HCT116 (cell line): Measurements from ENCODE around the gene TRIM24. TPM values are rescaled to one million over a fixed set of nuclear protein-coding genes. Genes with fewer than 3 reads are reported as not detected.

ENCODE experiments used
- ATAC-seq: fragments of 200-7000 bp; cut with Tn5 transposase; 2 replicates; pipeline ENCODE4 v1.9.1; 2020; ENCODE audit warnings: mild to moderate bottlenecking, moderate library complexity
- BruUV-seq: library from RNA; stranded (reverse); fragments of 400-500 nt; replicated peaks from 2 replicates; lab custom pipeline; 2021; lab: Mats Ljungman, UMichigan
- CTCF ChIA-PET: fragments of 300-600 bp; sonication (Branson Sonifier 250); formaldehyde crosslinking; loops from one replicate; lab custom pipeline; 2021; ENCODE audit warnings: antibody characterized with exemption; lab: Charles Lee
- POLR2A ChIA-PET: fragments of 300-600, 350-600 bp; sonication (Branson Sonifier 250); formaldehyde crosslinking; loops from one replicate; lab custom pipeline; 2021; ENCODE audit warnings: antibody characterized with exemption; lab: Charles Lee
- RAD21 ChIA-PET, 2 experiments: fragments of 300-600 bp; sonication (Branson Sonifier 250); formaldehyde crosslinking; loops; one replicate each; lab custom pipeline; 2023; ENCODE audit warnings: low total read pairs in 2 of 2; ENCODE audit not compliant: uncharacterized antibody in 2 of 2, unreplicated experiment in 2 of 2, low non-redundant PET in 1 of 2; lab: Charles Lee
- DNase-seq: peaks from one replicate; pipeline ENCODE4 v3.0.0-alpha.2; 2010; ENCODE audit warnings: low read depth, low spot score
- H2AFZ ChIP-seq: fragments of 200-600 bp; shearing (Covaris generic), sonication (generic); 2 replicates; pipeline ENCODE4 v1.6.1; 2017; ENCODE audit warnings: low read depth, mixed run types, mixed read lengths, antibody characterized with exemption, low read length; ENCODE audit not compliant: poor library complexity, severe bottlenecking
- H3K27ac ChIP-seq: 2 replicates; pipeline ENCODE4 v1.5.1; 2012; ENCODE audit warnings: low read depth, low read length
- H3K27me3 ChIP-seq: fragments of 200-600 bp; sonication (generic); 2 replicates; pipeline ENCODE4 v1.6.1; 2016; ENCODE audit warnings: mixed run types, low read length, mixed read lengths; ENCODE audit not compliant: insufficient read depth
- H3K36me3 ChIP-seq, 2 experiments: fragments of 200-500 bp in 1 of 2; fragments of 200-600 bp in 1 of 2; sonication (Bioruptor generic) in 1 of 2; sonication (generic) in 1 of 2; 2 replicates each; pipeline versions ENCODE4 v1.5.1 to v1.6.1; 2014 to 2016; ENCODE audit warnings: low read length in 2 of 2, inconsistent platforms in 1 of 2, mixed read lengths in 1 of 2, mixed run types in 1 of 2; ENCODE audit not compliant: insufficient read depth in 2 of 2, control insufficient read depth in 1 of 2
- H3K4me1 ChIP-seq, 2 experiments: fragments of 200-600 bp in 1 of 2; sonication (generic) in 1 of 2; 2 replicates each; pipeline versions ENCODE4 v1.5.1 to v1.6.1; 2012 to 2017; ENCODE audit warnings: low read length in 2 of 2, inconsistent platforms in 1 of 2, mild to moderate bottlenecking in 1 of 2, mixed read lengths in 1 of 2, mixed run types in 1 of 2, moderate library complexity in 1 of 2; ENCODE audit not compliant: insufficient read depth in 2 of 2, control insufficient read depth in 1 of 2
- H3K4me2 ChIP-seq: fragments of 200-600 bp; sonication (generic); 2 replicates; pipeline ENCODE4 v1.6.1; 2017; ENCODE audit warnings: mixed run types, low read length, mixed read lengths
- H3K4me3 ChIP-seq, 2 experiments: fragments of 200-600 bp in 1 of 2; sonication (generic) in 1 of 2; replicated peaks in 1 of 2; 2 replicates each; pipeline ENCODE4 v1.5.1; 2011 to 2016; ENCODE audit warnings: low read length in 2 of 2, control low read depth in 1 of 2, low read depth in 1 of 2, mild to moderate bottlenecking in 1 of 2, mixed read lengths in 1 of 2, mixed run types in 1 of 2
- H3K79me2 ChIP-seq: fragments of 200-600 bp; sonication (generic); 2 replicates; pipeline ENCODE4 v1.6.1; 2017; ENCODE audit warnings: mild to moderate bottlenecking, mixed run types, low read length, moderate library complexity, mixed read lengths; ENCODE audit not compliant: insufficient read depth
- H3K9ac ChIP-seq: fragments of 200-600 bp; sonication (generic); 2 replicates; pipeline ENCODE4 v1.6.1; 2016; ENCODE audit warnings: low read length, mixed read lengths
- H3K9me2 ChIP-seq: fragments of 200-600 bp; sonication (generic), shearing (Covaris generic); 2 replicates; pipeline ENCODE4 v1.6.1; 2017; ENCODE audit warnings: mixed run types, mild to moderate bottlenecking, moderate library complexity; ENCODE audit not compliant: insufficient read depth
- H3K9me3 ChIP-seq, 2 experiments: fragments of 200-500 bp in 1 of 2; fragments of 200-600 bp in 1 of 2; sonication (Bioruptor generic) in 1 of 2; sonication (generic) in 1 of 2; 2 replicates each; pipeline ENCODE4 v1.6.1; 2014 to 2017; ENCODE audit warnings: low read length in 2 of 2, mixed read lengths in 2 of 2, inconsistent platforms in 1 of 2, low read depth in 1 of 2, mild to moderate bottlenecking in 1 of 2, mixed run types in 1 of 2, moderate library complexity in 1 of 2; ENCODE audit not compliant: control insufficient read depth in 1 of 2, insufficient read depth in 1 of 2
- H4K20me1 ChIP-seq: fragments of 200-600 bp; sonication (generic), shearing (Covaris generic); 2 replicates; pipeline ENCODE4 v1.6.1; 2017; ENCODE audit warnings: mixed run types, mild to moderate bottlenecking, moderate library complexity; ENCODE audit not compliant: insufficient read depth
- CBX3 ChIP-seq: IDR thresholded peaks from 2 replicates; pipeline ENCODE4 v1.6.1; 2012; ENCODE audit warnings: low read depth
- CEBPB ChIP-seq: IDR thresholded peaks from 2 replicates; pipeline ENCODE4 v1.6.1; 2012; ENCODE audit warnings: low read depth
- EGR1 ChIP-seq: IDR thresholded peaks from 2 replicates; pipeline ENCODE4 v1.6.1; 2012; ENCODE audit warnings: low read depth
- ELF1 ChIP-seq: IDR thresholded peaks from 2 replicates; pipeline ENCODE4 v1.6.1; 2012; ENCODE audit warnings: low read depth, borderline replicate concordance
- FOSL1 ChIP-seq: IDR thresholded peaks from 2 replicates; pipeline ENCODE4 v1.6.1; 2012; ENCODE audit warnings: low read depth
- POLR2A ChIP-seq: IDR thresholded peaks from 2 replicates; pipeline ENCODE4 v1.7.0; 2011; ENCODE audit warnings: borderline replicate concordance; ENCODE audit not compliant: insufficient read depth, insufficient read length; ENCODE audit errors: extremely low read depth
- SP1 ChIP-seq: IDR thresholded peaks from 2 replicates; pipeline ENCODE4 v1.6.1; 2012; ENCODE audit warnings: low read depth
- SRF ChIP-seq: IDR thresholded peaks from 2 replicates; pipeline ENCODE4 v1.6.1; 2012; ENCODE audit warnings: low read depth
- ZFX ChIP-seq: fragments of 450-650 bp; IDR thresholded peaks from 2 replicates; pipeline ENCODE4 v1.6.1; 2017
- intact Hi-C: fragments of 100-400 bp; cut with micrococcal nuclease; formaldehyde crosslinking; loops from 2 replicates; pipeline ENCODE4 v1.10.0; 2022
- total RNA-seq: library from RNA; stranded (reverse); gene quantifications from one replicate; pipeline ENCODE4 v1.2.1, GENCODE V29; 2021; ENCODE audit not compliant: unreplicated experiment
- TF ChIP-seq, protein P1 (sequence below): IDR thresholded peaks from 2 replicates; pipeline ENCODE4 v1.6.1; 2012
- TF ChIP-seq, protein P2 (sequence below), 3 experiments: fragments of 200-600 bp in 1 of 3; sonication (generic) in 1 of 3; IDR thresholded peaks in 2 of 3; conservative IDR thresholded peaks in 1 of 3; 2 replicates each; pipeline ENCODE4 v1.5.1; 2012 to 2017; ENCODE audit warnings: low read depth in 2 of 3, low read length in 2 of 3, antibody characterized with exemption in 1 of 3, borderline replicate concordance in 1 of 3, control low read depth in 1 of 3, mild to moderate bottlenecking in 1 of 3, mixed read lengths in 1 of 3, mixed run types in 1 of 3, moderate library complexity in 1 of 3; ENCODE audit not compliant: insufficient read depth in 1 of 3

Gene TRIM24
- total RNA-seq, 1 experiment from 2014 or later, result 12.8 TPM

DNA sequence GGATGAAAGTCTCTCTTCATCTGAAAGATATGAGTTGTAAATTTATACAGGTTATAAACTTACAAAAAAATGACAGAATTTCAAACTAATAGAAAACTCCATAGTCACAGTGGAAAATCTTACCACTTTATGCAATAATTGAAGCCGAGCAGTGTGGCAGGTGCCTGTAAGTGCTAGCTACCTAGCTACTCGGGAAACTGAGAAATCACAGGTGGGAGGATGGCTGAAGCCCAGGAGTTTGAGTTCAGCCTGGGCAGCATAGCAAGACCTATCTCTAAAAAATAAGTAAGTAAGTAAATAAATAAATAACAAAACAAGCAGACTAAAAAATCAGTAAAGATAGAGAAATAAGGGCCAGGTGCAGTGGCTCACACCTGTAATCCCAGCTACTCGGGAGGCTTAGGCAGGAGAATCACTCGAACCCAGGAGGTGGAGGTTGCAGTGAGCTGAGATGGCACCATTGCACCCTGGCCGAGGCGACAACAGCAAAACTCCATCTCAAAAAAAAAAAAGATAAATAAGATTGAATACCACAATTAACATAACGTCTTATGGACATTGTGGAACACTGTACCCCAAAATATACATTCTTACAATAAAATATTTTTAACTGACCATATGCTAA is 61.9 kb downstream of the TRIM24 start:
- TF ChIP-seq ELF1 (no peak), ZFX (no peak), CBX3 (no peak), SP1 (no peak), FOSL1 (no peak)
- TF ChIP-seq, protein P1, sequence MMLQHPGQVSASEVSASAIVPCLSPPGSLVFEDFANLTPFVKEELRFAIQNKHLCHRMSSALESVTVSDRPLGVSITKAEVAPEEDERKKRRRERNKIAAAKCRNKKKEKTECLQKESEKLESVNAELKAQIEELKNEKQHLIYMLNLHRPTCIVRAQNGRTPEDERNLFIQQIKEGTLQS, result no peak
- TF ChIP-seq, protein P2, sequence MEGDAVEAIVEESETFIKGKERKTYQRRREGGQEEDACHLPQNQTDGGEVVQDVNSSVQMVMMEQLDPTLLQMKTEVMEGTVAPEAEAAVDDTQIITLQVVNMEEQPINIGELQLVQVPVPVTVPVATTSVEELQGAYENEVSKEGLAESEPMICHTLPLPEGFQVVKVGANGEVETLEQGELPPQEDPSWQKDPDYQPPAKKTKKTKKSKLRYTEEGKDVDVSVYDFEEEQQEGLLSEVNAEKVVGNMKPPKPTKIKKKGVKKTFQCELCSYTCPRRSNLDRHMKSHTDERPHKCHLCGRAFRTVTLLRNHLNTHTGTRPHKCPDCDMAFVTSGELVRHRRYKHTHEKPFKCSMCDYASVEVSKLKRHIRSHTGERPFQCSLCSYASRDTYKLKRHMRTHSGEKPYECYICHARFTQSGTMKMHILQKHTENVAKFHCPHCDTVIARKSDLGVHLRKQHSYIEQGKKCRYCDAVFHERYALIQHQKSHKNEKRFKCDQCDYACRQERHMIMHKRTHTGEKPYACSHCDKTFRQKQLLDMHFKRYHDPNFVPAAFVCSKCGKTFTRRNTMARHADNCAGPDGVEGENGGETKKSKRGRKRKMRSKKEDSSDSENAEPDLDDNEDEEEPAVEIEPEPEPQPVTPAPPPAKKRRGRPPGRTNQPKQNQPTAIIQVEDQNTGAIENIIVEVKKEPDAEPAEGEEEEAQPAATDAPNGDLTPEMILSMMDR (IDR thresholded peaks at IDR 0.05 in 2 of 3, conservative IDR thresholded peaks at IDR 0.05 in 1 of 3; ENCODE audit: borderline replicate concordance in 1 of 3, insufficient read depth in 1 of 3, low read depth in 2 of 3, low read length in 2 of 3), result no peak

DNA sequence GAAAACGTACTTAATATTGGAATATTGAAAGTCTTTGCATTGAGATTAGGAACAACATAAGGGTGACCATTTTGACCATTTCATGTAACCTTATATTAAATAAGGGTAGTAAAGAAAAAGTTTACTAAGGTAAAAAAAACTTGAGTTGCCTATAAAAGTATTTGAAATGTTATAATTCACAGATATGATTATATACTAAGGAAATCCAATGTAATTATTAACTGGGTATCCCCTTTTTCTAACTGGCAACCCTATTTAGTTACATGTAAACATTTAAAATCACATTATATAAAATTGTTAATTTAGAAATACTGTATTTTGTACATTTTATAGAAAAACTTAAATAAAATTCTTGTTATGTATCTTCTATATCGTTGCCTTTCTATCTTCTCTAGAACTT is 64.2 kb downstream of the TRIM24 start:
- POLR2A ChIA-PET, result no interaction called here
- H3K79me2 ChIP-seq, result no peaks in the 10 kb centered on the region
- intact Hi-C loops, result no loop called here
- no peak overlapping the region for H3K27ac ChIP-seq
- peaks cover 9 to 17% of the 10 kb centered on the region in 2 experiments; a peak in 3 of 4 replicates for H3K9me3 ChIP-seq
- H3K9me2 ChIP-seq, result no peaks in the 10 kb centered on the region
- H3K4me3 ChIP-seq, result no peak overlapping the region
- no peak for DNase-seq
- no peak for TF ChIP-seq SRF
- no peak for TF ChIP-seq POLR2A
- TF ChIP-seq ELF1, result no peak
- no peak for TF ChIP-seq ZFX
- no peak for TF ChIP-seq EGR1
- no peak for TF ChIP-seq CEBPB
- H2AFZ ChIP-seq, result no peak overlapping the region
- H3K36me3 ChIP-seq, result peaks cover 0 to 3% of the 10 kb centered on the region in 2 experiments; a peak in 1 of 4 replicates
- no peak for ATAC-seq
- no peak overlapping the region for H3K4me2 ChIP-seq
- RAD21 ChIA-PET, result no interaction called here
- CTCF ChIA-PET, result no interaction called here
- BruUV-seq, result no TSS peak
- H3K9ac ChIP-seq, result no peak overlapping the region
- no peaks in the 10 kb centered on the region for H3K4me1 ChIP-seq
- H4K20me1 ChIP-seq, result no peaks in the 10 kb centered on the region
- H3K27me3 ChIP-seq, result no peaks in the 10 kb centered on the region

More for the DNA sequence above, 61.9 kb downstream of the TRIM24 start:
- DNase-seq, result no peak
- Histone ChIP-seq H3K79me2 (no peaks in the 10 kb centered on the region), H3K9me3 (peaks cover 0 to 6% of the 10 kb centered on the region in 2 experiments; a peak in 1 of 4 replicates), H2AFZ (no peak overlapping the region), H3K4me1 (no peaks in the 10 kb centered on the region), H3K27me3 (no peaks in the 10 kb centered on the region), H3K4me3 (no peak overlapping the region), H3K9me2 (no peaks in the 10 kb centered on the region), H3K36me3 (no peaks in the 10 kb centered on the region), H3K4me2 (no peak overlapping the region), H3K27ac (no peak overlapping the region), H4K20me1 (no peaks in the 10 kb centered on the region), H3K9ac (no peak overlapping the region)
- RAD21 ChIA-PET, result no interaction called here
- CTCF ChIA-PET, result no interaction called here
- ATAC-seq, result no peak
- intact Hi-C loops, result no loop called here
- POLR2A ChIA-PET, result no interaction called here
- no TSS peak for BruUV-seq
